GM18511 (cell line): Measurements from ENCODE around the gene ADAMTS3.

Experiments used
- ATAC-seq: cut with Tn5 transposase; IDR thresholded peaks from one replicate; pipeline ENCODE4 v1.9.1; 2021; ENCODE audit warnings: mild to moderate bottlenecking, moderate library complexity; ENCODE audit not compliant: unreplicated experiment

The ADAMTS3 gene

DNA sequence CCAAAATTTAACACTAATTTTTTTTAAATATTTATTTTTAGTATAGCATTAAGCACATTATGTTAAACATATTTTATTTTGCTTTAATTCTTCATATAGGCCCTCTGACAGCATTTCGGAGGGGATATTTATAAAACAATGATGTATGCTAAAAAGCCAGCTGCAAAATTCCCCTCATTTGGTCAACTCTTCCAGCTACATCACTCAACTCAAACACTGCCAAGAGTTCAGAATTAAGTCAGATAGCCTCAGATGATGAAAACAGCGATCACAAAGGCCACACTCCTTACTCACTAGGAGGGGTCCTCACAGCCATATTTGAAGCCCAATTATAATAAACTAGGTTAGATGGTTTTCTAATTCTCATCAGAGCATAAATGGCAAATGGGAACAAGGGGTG is 146.6 kb downstream of the ADAMTS3 start:
- no peak for ATAC-seq

DNA sequence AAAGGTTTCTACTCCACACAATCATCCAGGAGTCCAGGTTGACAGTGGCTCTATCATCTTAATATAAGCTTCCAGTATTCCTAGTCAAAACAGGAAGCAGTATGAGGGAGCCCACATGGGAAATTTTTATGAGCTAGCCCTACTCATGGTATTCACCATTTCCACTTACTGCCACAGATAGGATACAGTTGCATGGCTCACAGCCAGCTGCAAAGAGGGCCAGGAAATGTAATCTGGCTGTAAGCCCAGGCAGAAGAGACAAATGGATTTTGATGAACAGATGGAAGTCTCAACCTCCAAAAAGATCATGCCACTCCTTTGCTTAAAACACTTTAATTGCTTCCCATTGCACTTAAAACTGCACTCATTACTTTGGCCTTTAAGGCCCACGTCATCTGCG is 150.6 kb downstream of the ADAMTS3 start:
- no peak for ATAC-seq

GRCh38 chr4:72410158-72410557 is 158.9 kb downstream of the ADAMTS3 start:
- ATAC-seq: no peak

DNA sequence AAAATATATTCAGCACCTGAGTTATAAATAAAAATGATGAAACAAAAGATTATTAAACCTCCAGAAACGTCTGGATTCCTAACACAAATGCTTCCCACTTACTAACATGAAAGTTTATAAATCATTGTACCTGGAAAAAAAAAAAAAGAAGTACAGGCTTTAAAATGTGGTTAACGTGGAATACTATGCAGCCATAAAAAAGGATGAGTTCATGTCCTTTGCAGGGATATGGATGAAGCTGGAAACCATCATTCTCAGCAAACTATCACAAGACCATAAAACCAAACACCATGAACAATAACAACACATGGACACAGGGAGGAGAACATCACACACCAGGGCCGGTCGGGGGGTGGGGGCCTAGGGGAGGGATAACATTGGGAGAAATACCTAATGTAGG is 160.5 kb downstream of the ADAMTS3 start:
- ATAC-seq: no peak

DNA sequence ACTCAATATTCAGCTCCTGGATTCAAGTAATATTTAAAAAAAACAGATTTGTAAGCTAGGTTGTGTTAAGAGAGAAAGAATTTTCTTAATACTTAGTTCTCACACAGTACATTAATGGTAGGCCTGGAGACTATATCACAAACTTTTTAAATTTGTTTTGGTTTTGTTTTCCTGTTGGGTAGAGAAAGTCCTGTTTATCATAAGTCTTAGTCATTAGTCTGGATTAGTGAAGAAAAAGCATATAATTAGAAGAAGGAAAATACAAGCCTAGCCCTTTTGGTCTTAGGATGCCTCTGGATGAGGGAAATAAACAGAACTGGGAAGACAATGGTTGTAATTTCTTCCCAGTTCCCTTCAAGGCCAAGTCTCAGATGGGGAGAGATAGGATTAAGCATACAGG is 163.6 kb downstream of the ADAMTS3 start:
- ATAC-seq: no peak

- ATAC-seq: no peak
Measured at GRCh38 chr4:72397314-72397713, 171.7 kb downstream of the ADAMTS3 start.

DNA sequence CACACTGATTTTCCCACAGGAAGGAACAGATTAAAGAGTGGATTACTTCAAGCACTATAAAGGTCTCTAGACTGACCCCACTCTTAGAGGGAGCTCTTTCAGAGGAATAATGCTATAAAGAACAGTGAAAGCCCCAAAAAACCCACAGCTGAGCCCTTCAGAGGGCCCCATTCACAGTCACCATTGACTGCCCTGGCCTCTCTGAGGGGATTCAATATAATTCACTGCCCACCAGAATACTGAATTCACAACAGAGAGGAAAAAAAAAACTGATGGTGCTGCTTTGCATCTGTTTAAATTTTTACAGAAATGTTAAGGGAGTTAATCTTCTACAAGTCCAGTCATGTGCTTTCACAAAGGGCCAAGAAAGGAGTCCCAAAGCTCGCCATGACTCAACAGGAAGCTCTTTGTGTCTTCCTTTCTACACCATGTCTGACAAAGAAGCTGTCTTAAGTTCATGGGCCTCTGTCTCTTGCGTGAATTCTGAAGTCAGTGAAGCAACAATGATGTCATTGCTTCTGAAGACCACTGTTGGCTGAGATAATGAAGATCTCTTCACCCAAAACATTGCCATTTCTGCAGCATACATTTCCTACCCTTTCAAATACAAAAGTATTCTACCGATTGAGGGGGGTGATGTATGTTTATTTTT is 174.9 kb downstream of the ADAMTS3 start:
- no peak for ATAC-seq

- ATAC-seq: no peak
Measured at GRCh38 chr4:72391281-72391680, 177.7 kb downstream of the ADAMTS3 start.

DNA sequence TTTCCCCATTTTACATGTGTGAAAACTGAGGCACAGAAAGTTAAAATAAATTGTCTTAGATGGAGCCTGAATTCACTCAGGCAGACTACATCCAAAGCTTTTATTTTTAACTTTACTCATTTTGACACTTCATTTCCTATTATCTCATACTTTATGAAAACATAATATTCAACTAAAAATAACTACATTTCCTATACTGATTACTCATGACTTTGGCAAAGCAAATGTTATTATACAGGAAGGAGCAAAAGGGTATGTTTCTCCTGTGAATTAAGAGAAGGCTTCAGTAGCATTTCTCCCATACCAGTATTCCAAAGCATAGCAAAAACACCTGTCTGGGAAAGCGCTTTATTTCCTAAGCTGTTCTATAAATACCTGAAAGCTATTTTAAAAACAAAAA is 178.6 kb downstream of the ADAMTS3 start:
- no peak for ATAC-seq

- no peak for ATAC-seq
Measured at GRCh38 chr4:72388521-72388920, 180.5 kb downstream of the ADAMTS3 start.

- ATAC-seq: no peak
Measured at GRCh38 chr4:72387959-72388358, 181.1 kb downstream of the ADAMTS3 start.

DNA sequence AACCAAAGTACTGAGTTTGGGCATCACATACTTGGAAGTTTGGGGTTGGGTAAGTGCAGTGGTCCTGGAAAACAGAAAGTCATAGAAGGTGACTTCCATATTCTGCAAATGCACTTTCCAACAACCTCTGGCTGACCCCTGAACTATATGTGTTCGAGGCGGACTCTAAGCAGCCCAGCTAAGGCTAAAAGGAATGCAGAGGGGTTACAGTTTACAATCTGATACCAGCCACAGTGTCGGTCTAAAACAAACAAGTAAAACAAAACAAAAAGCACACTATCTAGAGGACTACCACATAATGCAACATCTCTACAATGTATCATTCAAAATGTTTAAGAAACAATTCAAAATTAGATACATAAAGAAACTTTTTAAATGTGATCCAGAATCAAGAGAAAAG is 185.6 kb downstream of the ADAMTS3 start:
- ATAC-seq: no peak

DNA sequence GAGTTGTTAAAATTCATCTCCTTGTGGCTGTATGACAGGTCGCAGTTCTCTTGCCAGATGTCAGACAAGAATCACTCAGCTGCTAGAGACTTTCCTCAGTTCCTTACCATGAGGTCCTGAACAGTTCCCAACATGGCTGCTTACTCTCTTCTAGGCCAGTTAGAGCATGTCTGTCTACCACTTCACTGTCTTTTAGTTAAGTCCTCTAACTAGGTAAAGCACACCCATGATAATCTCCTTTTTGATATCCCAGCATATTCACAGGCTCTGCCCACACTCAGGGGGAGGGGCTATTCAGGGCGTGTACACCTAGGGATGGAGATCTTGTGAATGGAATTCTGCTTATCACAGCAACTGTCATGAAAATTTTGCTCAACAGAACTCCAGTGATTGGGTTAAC is 190.1 kb downstream of the ADAMTS3 start:
- ATAC-seq: no peak

- no peak for ATAC-seq
Measured at GRCh38 chr4:72377491-72378194, 191.4 kb downstream of the ADAMTS3 start.

GRCh38 chr4:72376901-72377300 is 192.1 kb downstream of the ADAMTS3 start:
- ATAC-seq: no peak

DNA sequence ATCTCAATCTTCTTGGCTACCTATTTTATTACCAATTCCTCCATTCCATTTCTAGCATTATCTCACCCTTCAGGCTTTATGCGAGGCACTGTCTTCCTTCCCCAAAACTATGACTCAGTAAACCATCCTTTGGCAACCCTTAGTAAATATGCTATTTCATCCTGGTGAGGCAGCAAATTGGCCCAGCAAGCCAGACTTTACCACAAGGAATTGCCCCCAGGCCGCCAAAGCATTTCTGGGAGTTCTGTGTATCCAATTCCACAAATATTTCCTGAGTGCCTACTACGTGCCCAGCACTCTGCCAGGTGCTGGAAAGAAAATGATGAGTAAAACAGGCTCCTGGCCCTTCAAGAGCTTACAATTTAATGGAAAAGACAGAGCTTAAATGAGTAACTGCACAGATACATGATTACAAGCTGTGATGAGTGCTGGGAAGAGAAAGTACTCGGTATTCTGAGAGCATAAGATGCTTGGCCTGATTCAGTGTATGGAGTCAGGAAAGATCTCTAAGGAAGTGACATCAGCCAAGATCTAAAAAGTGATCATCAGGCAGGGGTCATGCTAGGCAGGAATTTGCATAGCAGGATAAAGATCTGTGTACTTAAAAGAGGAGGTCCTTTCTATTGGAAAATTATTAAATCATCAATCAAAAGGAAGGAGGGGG is 193.8 kb downstream of the ADAMTS3 start:
- no peak for ATAC-seq

DNA sequence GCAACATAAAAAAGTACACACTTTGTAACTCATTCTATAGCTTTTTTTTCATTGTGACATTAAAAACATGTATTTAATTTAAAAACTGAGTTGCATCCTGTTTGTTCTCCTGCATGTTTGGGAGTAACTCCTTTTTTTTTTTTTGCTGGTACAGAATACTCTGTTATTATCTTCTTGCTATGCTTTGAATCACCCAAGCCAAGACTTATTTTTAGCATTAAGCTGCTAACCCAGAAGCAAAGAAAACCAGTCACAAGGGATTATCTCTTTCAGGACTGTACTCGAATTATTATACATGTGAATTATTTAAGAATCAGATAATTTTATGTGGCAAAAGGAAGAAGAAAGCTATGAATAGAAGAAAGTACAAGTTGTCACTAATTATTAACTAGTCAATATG is 194.9 kb downstream of the ADAMTS3 start:
- ATAC-seq: no peak

DNA sequence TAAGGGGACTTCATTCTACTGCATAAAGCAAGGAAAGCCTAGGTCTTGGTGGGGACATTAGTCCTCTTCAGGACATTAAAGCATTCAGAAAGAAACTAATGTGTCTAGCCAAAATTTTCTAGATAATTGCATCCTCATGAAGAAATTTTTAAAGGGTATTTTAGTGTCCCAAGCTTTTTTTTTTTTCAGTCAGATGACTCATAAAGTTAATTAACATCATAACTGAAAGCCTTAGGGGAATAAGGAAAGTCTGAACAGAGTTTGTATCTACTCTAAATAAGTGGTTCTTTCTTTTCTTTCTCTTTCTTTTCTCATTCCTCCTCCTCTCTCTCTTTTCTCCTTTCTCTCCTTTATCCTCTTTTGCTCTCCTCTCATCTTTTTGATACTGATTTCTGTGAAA is 202.4 kb downstream of the ADAMTS3 start:
- ATAC-seq: no peak

- no peak for ATAC-seq
Measured at GRCh38 chr4:72365981-72366380, 203.0 kb downstream of the ADAMTS3 start.

GRCh38 chr4:72365016-72365415 is 204.0 kb downstream of the ADAMTS3 start:
- ATAC-seq: no peak

- ATAC-seq: no peak
Measured at GRCh38 chr4:72360075-72360474, 208.9 kb downstream of the ADAMTS3 start.

- no peak for ATAC-seq
Measured at GRCh38 chr4:72358483-72358882, 210.5 kb downstream of the ADAMTS3 start.
